DND-41 (cell line): ENCODE results near the gene BCS1L.
"Not testable (repeated sequence)": the region's sequence is repeated elsewhere in the genome, so short reads cannot be mapped to it uniquely, and the experiment has no call there.

Experiments
- ATAC-seq: fragments of 200-7000 bp; cut with Tn5 transposase; 3 replicates; pipeline ENCODE4 v1.9.1; 2021; ENCODE audit warnings: low read depth; ENCODE audit not compliant: insufficient read depth
- DNase-seq: peaks from one replicate; pipeline ENCODE4 v3.0.0-alpha.2; 2020
- H2AFZ ChIP-seq: 2 replicates; pipeline ENCODE4 v1.6.0; 2012; ENCODE audit warnings: low read depth, low read length
- H3K27ac ChIP-seq: 2 replicates; pipeline ENCODE4 v1.5.1; 2012; ENCODE audit warnings: low read length, inconsistent platforms
- H3K27me3 ChIP-seq: fragments of 200-600 bp; sonication (generic); 2 replicates; pipeline ENCODE4 v1.6.0; 2012; ENCODE audit warnings: low read length, mild to moderate bottlenecking, inconsistent platforms; ENCODE audit not compliant: insufficient read depth, poor library complexity
- H3K36me3 ChIP-seq: 2 replicates; pipeline ENCODE4 v1.5.1; 2012; ENCODE audit warnings: low read length, inconsistent platforms; ENCODE audit not compliant: insufficient read depth
- H3K4me1 ChIP-seq: 2 replicates; pipeline ENCODE4 v1.5.1; 2012; ENCODE audit warnings: mild to moderate bottlenecking, low read length; ENCODE audit not compliant: insufficient read depth
- H3K4me2 ChIP-seq: 2 replicates; pipeline ENCODE4 v1.6.0; 2012; ENCODE audit warnings: mild to moderate bottlenecking, moderate library complexity, low read length, inconsistent platforms; ENCODE audit not compliant: insufficient read depth
- H3K4me3 ChIP-seq, 2 experiments: fragments of 200-600 bp in 1 of 2; shearing (Covaris generic) in 1 of 2; 2 replicates each; pipeline ENCODE4 v1.5.1; 2012 to 2016; ENCODE audit warnings: inconsistent platforms in 2 of 2, low read length in 2 of 2, mild to moderate bottlenecking in 2 of 2, low read depth in 1 of 2, moderate library complexity in 1 of 2
- H3K79me2 ChIP-seq: 2 replicates; pipeline ENCODE4 v1.6.0; 2012; ENCODE audit warnings: low read length, inconsistent platforms; ENCODE audit not compliant: insufficient read depth
- H3K9ac ChIP-seq: 2 replicates; pipeline ENCODE4 v1.6.0; 2012; ENCODE audit warnings: low read depth, mild to moderate bottlenecking, inconsistent platforms, low read length, moderate library complexity
- H3K9me3 ChIP-seq: 2 replicates; pipeline ENCODE4 v1.5.1; 2012; ENCODE audit warnings: low read length, moderate library complexity, mild to moderate bottlenecking, inconsistent platforms; ENCODE audit not compliant: insufficient read depth, severe bottlenecking
- H4K20me1 ChIP-seq: 2 replicates; pipeline ENCODE4 v1.6.0; 2012; ENCODE audit warnings: low read length; ENCODE audit not compliant: insufficient read depth
- CTCF ChIP-seq: IDR thresholded peaks from 2 replicates; pipeline ENCODE4 v1.5.1; 2012; ENCODE audit warnings: borderline replicate concordance, low read length, moderate library complexity, mild to moderate bottlenecking; ENCODE audit not compliant: poor library complexity, severe bottlenecking; ENCODE audit errors: extremely low read depth
- EZH2 ChIP-seq: IDR thresholded peaks from 3 replicates; pipeline ENCODE4 v1.6.1; 2012; ENCODE audit warnings: borderline replicate concordance, low read depth, mild to moderate bottlenecking, moderate library complexity, low read length, inconsistent platforms; ENCODE audit not compliant: severe bottlenecking

Gene BCS1L

DNA sequence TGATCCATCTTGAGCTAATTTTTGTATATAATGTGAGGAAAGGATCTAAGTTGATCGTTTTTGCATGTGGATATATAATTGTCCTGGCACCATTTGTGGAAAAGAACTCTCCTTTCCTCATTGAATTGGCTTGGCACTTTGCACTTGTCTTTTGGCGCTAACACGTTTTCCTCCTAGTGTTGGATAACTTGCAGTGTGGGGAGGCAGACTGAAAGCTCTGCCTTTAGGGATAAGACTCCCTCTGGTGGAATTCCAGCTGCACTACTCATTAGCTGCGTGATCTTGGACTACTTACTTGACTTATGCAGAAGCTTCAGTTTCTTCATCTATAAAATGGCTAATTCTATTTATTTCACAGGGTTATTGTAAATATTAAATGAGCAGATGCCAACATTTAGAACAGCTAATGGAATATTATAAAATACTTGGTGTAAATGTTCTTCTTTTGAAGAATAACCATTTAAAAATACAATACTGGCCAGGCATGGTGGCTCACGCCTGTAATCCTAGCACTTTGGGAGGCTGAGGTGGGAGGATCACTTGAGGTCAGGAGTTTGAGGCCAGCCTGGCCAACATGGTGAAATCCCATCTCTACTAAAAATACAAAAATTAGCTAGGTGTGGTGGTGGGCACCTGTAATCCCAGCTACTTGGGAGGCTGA is 28.0 kb downstream of the BCS1L start:
- ATAC-seq, result peak; percentile 100
- H3K9ac ChIP-seq, H3K4me2 ChIP-seq, H3K79me2 ChIP-seq, H3K36me3 ChIP-seq, H3K4me1 ChIP-seq, H3K27me3 ChIP-seq, H4K20me1 ChIP-seq, H3K9me3 ChIP-seq, H3K27ac ChIP-seq, H2AFZ ChIP-seq, H3K4me3 ChIP-seq: not testable (repeated sequence)
- TF ChIP-seq CTCF, result peak; percentile 80
- peak; percentile 62 for DNase-seq

DNA sequence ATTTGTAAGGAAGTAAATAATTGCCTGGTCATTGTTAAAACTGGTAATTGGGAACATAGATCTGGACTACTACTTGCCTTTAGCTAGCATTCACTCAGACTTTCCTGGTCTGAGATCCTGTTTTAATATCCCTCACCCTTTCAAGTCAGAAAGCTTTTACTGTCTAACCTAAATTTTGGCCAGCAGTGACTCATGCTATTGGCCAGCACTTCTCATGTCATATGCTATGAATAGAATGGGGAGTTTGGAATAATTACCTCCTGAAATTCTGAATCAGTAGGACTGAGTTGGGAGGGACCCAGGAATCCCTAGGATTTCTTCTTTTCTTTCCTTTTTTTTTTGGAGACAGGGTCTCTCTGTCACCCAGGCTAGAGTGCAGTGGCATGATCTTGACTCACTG is 31.8 kb downstream of the BCS1L start:
- no peak overlapping the region for H3K9ac ChIP-seq
- H3K4me3 ChIP-seq, result no peak overlapping the region
- H3K9me3 ChIP-seq, result no peaks in the 10 kb centered on the region
- no peak overlapping the region for H2AFZ ChIP-seq
- no peak overlapping the region for H3K27ac ChIP-seq
- peaks cover 6% of the 10 kb centered on the region; the same call in 1 of the 2 replicates for H3K36me3 ChIP-seq
- TF ChIP-seq EZH2 (no peak), CTCF (no peak)
- DNase-seq (no peak), ATAC-seq (no peak)
- no peak overlapping the region for H3K4me2 ChIP-seq
- H3K4me1 ChIP-seq, result no peaks in the 10 kb centered on the region
- no peaks in the 10 kb centered on the region for H3K27me3 ChIP-seq
- H4K20me1 ChIP-seq, result no peaks in the 10 kb centered on the region
- no peaks in the 10 kb centered on the region for H3K79me2 ChIP-seq

GRCh38 chr2:218694405-218695145 is 35.1 kb downstream of the BCS1L start:
- Histone ChIP-seq H3K9me3 (no peaks in the 10 kb centered on the region), H3K4me3 (no peak overlapping the region), H3K79me2 (no peaks in the 10 kb centered on the region), H3K27me3 (no peaks in the 10 kb centered on the region), H3K9ac (no peak overlapping the region), H3K27ac (no peak overlapping the region), H3K4me1 (no peaks in the 10 kb centered on the region), H3K36me3 (peaks cover 3% of the 10 kb centered on the region), H4K20me1 (no peaks in the 10 kb centered on the region), H2AFZ (no peak overlapping the region), H3K4me2 (no peak overlapping the region)
- DNase-seq (no peak), ATAC-seq (no peak)
- no peak for TF ChIP-seq CTCF
- TF ChIP-seq EZH2, result no peak
